H1 (cell line): Measurements from ENCODE around the gene FAM50B. TPM values are rescaled to one million over a fixed set of nuclear protein-coding genes. Genes with fewer than 3 reads are reported as not detected.

ENCODE experiments used
- GTF2F1 ChIP-seq: IDR thresholded peaks from 2 replicates; pipeline ENCODE4 v1.6.1; 2012; ENCODE audit warnings: low read depth, low read length, improper control_type of control experiment, borderline replicate concordance
- TBP ChIP-seq: IDR thresholded peaks from 2 replicates; pipeline ENCODE4 v1.6.1; 2011; ENCODE audit warnings: low read depth, low read length, improper control_type of control experiment
- polyA plus RNA-seq, 7 experiments: library from polyadenylated mRNA; depleted of rRNA in 3 of 7; stranded (reverse) in 5 of 7; unstranded in 2 of 7; fragments of >200 nt in 5 of 7; fragments of 200-250 nt in 2 of 7; gene quantifications; 1 replicate in 5 of 7; 2 replicates in 1 of 7; 4 replicates in 1 of 7; pipeline versions ENCODE4 v1.2.1 to v1.2.3, GENCODE V29; 2011 to 2013; ENCODE audit warnings: missing spikeins in 2 of 7, mixed read lengths in 2 of 7
- total RNA-seq: library from RNA; stranded (reverse); fragmentation: NEBNext Ultra II Directional; extraction: Animal tissue kit (Norgen Biotek cat#: 25700); gene quantifications from 2 replicates; pipeline ENCODE4 v1.2.1, GENCODE V29; 2021

Gene FAM50B
- total and polyA plus RNA-seq, 2 of the 8 experiments (the other 6 are each of a cell fraction or from before 2014, with no cell fraction given): 3.1 to 3.2 TPM

DNA sequence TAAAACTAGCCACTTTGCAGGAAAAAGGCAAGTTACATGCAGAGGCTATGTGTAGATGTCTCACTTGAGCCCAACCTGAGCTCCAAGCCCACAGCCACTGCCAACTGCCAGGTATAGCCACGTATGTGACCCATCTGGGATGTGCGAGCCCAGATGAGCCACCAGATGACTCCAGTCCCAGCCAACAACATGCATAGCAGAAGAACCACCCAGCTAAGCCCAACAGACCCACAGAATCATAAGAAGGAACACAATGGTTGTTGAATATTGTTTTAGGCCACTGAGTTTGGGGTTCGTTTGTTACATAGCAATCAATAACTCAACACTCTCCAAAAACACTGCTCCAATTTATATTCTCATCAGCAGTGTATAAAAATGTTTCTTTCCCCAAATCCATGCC is 16.3 kb downstream of the FAM50B start (continued):
- TF ChIP-seq GTF2F1 (no peak), TBP (no peak)
- TF ChIP-seq, all 59 proteins: peak for 0
